GM19023 (cell line): ENCODE results near the gene MOSPD3.
"Not testable (repeated sequence)": the region's sequence is repeated elsewhere in the genome, so short reads cannot be mapped to it uniquely, and the experiment has no call there.

Experiments
- ATAC-seq: cut with Tn5 transposase; IDR thresholded peaks from one replicate; pipeline ENCODE4 v1.9.1; 2021; ENCODE audit warnings: mild to moderate bottlenecking, moderate library complexity; ENCODE audit not compliant: unreplicated experiment

Gene MOSPD3

GRCh38 chr7:100611983-100612729 is at the start of gene MOSPD3:
Gene MOSPD3, plus strand, starts transcription at chr7:100612540. Its CDS starts 252 bp downstream, at chr7:100612792.
- peak; percentile 93 for ATAC-seq

- no peak for ATAC-seq
These were observed 49.2 kb upstream of the MOSPD3 start for GRCh38 chr7:100563100-100563564.

GRCh38 chr7:100563809-100564400 is 48.4 kb upstream of the MOSPD3 start:
- ATAC-seq = no peak

GRCh38 chr7:100564405-100564804 is 47.9 kb upstream of the MOSPD3 start:
- ATAC-seq = not testable (repeated sequence)

GRCh38 chr7:100565133-100565571 is 47.2 kb upstream of the MOSPD3 start:
- ATAC-seq = no peak

- ATAC-seq = no peak
These were observed 46.3 kb upstream of the MOSPD3 start for GRCh38 chr7:100566018-100566531.

GRCh38 chr7:100567031-100567730 is 45.2 kb upstream of the MOSPD3 start:
- no peak for ATAC-seq

- ATAC-seq = no peak
These were observed 44.6 kb upstream of the MOSPD3 start for GRCh38 chr7:100567751-100568175.

GRCh38 chr7:100568176-100568895 is 44.0 kb upstream of the MOSPD3 start:
- ATAC-seq = no peak

- ATAC-seq = no peak
These were observed 43.2 kb upstream of the MOSPD3 start for GRCh38 chr7:100568896-100569844.

GRCh38 chr7:100570954-100571828 is 41.1 kb upstream of the MOSPD3 start:
- ATAC-seq = no peak

GRCh38 chr7:100571829-100572116 is 40.6 kb upstream of the MOSPD3 start:
- ATAC-seq = no peak

GRCh38 chr7:100572281-100572948 is 39.9 kb upstream of the MOSPD3 start:
- no peak for ATAC-seq

GRCh38 chr7:100572949-100573675 is 39.2 kb upstream of the MOSPD3 start:
- ATAC-seq = no peak

GRCh38 chr7:100573691-100574361 is 38.5 kb upstream of the MOSPD3 start, which contains the start of gene SAP25:
Gene SAP25, minus strand, starts transcription at chr7:100573900. Its CDS starts 158 bp downstream, at chr7:100573742.
- ATAC-seq = no peak

- no peak for ATAC-seq
These were observed 37.8 kb upstream of the MOSPD3 start for GRCh38 chr7:100574362-100575205.
